ENCODE data around the gene PRKCA.

GRCh38 chr17:66436631-66437030 is 134.2 kb downstream of the PRKCA start:
- TF ChIP-seq TAF1 (IDR thresholded peaks at IDR 0.05; ENCODE audit: borderline replicate concordance, low read depth, low read length) = no peak
- no peak for TF ChIP-seq POLR2A (IDR thresholded peaks at IDR 0.05; ENCODE audit: low read depth, low read length)
